Colon (tissue), 2 donors: ENCODE results near the gene CTRB1.
"Not testable (repeated sequence)": the region's sequence is repeated elsewhere in the genome, so short reads cannot be mapped to it uniquely, and the experiment has no call there.

Experiments used
- FAIRE-seq: peaks from 2 replicates; lab custom pipeline; 2012; peaks lifted over from hg19 to GRCh38; lab: Jason Lieb, UNC
- donor health status: control.
- donor health status: control.

CTRB1 gene

GRCh38 chr16:75241955-75242354, 23.2 kb downstream of the CTRB1 start:
- FAIRE-seq, result no peak

- FAIRE-seq, result not testable (repeated sequence)
These were observed 23.8 kb downstream of the CTRB1 start for GRCh38 chr16:75242436-75243078.

GRCh38 chr16:75243667-75244224, 25.0 kb downstream of the CTRB1 start:
- FAIRE-seq, result no peak

- no peak for FAIRE-seq
These were observed 25.5 kb downstream of the CTRB1 start for GRCh38 chr16:75244225-75244809.

- no peak for FAIRE-seq
These were observed 26.3 kb downstream of the CTRB1 start for GRCh38 chr16:75244844-75245758.

- no peak for FAIRE-seq
These were observed 27.9 kb downstream of the CTRB1 start for GRCh38 chr16:75246504-75247205.

- no peak for FAIRE-seq
These were observed 28.5 kb downstream of the CTRB1 start for GRCh38 chr16:75247249-75247648.

GRCh38 chr16:75248142-75248535, 29.4 kb downstream of the CTRB1 start:
- FAIRE-seq, result no peak

GRCh38 chr16:75248536-75249380, 30.0 kb downstream of the CTRB1 start:
- no peak for FAIRE-seq

- FAIRE-seq, result no peak
These were observed 30.7 kb downstream of the CTRB1 start for GRCh38 chr16:75249441-75249840.

- no peak for FAIRE-seq
These were observed 31.5 kb downstream of the CTRB1 start for GRCh38 chr16:75250089-75250808.

- no peak for FAIRE-seq
These were observed 32.1 kb downstream of the CTRB1 start for GRCh38 chr16:75250809-75251279.

- no peak for FAIRE-seq
These were observed 32.7 kb downstream of the CTRB1 start, which contains the start of gene BCAR1 for GRCh38 chr16:75251280-75252048. TSS of gene BCAR1 (minus strand) at chr16:75251624. CDS start at chr16:75251482, 142 bp downstream.

GRCh38 chr16:75252049-75252864, 33.5 kb downstream of the CTRB1 start:
- FAIRE-seq, result no peak

- no peak for FAIRE-seq
These were observed 34.4 kb downstream of the CTRB1 start for GRCh38 chr16:75252946-75253911.

GRCh38 chr16:75254359-75254837, 35.6 kb downstream of the CTRB1 start:
- FAIRE-seq, result no peak

- no peak for FAIRE-seq
These were observed 37.3 kb downstream of the CTRB1 start for GRCh38 chr16:75256059-75256571.
